Endodermal cell (in vitro differentiated cells): ENCODE results near the gene FFAR3. TPM values are rescaled to one million over a fixed set of nuclear protein-coding genes. Genes with fewer than 3 reads are reported as not detected.
A peak's percentile ranks its signal among the peaks of the same experiment; 100 is the strongest.

Experiments
- DNase-seq: peaks from one replicate; pipeline ENCODE4 v3.0.0-alpha.2; 2017
- H3K27ac ChIP-seq: 2 replicates; pipeline ENCODE4 v1.5.1; 2013; ENCODE audit warnings: mild to moderate bottlenecking, low read depth, low read length, moderate library complexity
- H3K27me3 ChIP-seq: 2 replicates; pipeline ENCODE4 v1.6.1; 2013; ENCODE audit warnings: mild to moderate bottlenecking, low read length, moderate library complexity; ENCODE audit not compliant: insufficient read depth, control insufficient read depth, poor library complexity, severe bottlenecking
- H3K36me3 ChIP-seq: 2 replicates; pipeline ENCODE4 v1.7.0; 2013; ENCODE audit warnings: mild to moderate bottlenecking, low read length, moderate library complexity; ENCODE audit not compliant: control insufficient read depth, insufficient read depth
- H3K4me1 ChIP-seq: one replicate; pipeline ENCODE4 v1.7.0; 2013; ENCODE audit warnings: low read length; ENCODE audit not compliant: control insufficient read depth, insufficient read depth
- H3K4me3 ChIP-seq: 2 replicates; pipeline ENCODE4 v1.5.1; 2013; ENCODE audit warnings: mild to moderate bottlenecking, low read length, moderate library complexity
- H3K9ac ChIP-seq: 2 replicates; pipeline ENCODE4 v1.6.1; 2013; ENCODE audit warnings: mild to moderate bottlenecking, low read length, moderate library complexity; ENCODE audit not compliant: poor library complexity, severe bottlenecking; ENCODE audit errors: extremely low read depth
- H3K9me3 ChIP-seq: 2 replicates; pipeline ENCODE4 v1.6.1; 2013; ENCODE audit warnings: mild to moderate bottlenecking, low read length, moderate library complexity; ENCODE audit not compliant: control insufficient read depth
- H3K27ac Mint-ChIP-seq: 2 replicates; pipeline ENCODE4 v1.8.0; 2020; ENCODE audit warnings: mixed read lengths
- H3K27me3 Mint-ChIP-seq: 2 replicates; pipeline ENCODE4 v1.8.0; 2021; ENCODE audit warnings: mild to moderate bottlenecking, mixed read lengths; ENCODE audit not compliant: insufficient read depth
- H3K36me3 Mint-ChIP-seq: 2 replicates; pipeline ENCODE4 v1.8.0; 2020; ENCODE audit warnings: low read depth, mixed read lengths
- H3K4me1 Mint-ChIP-seq: 2 replicates; pipeline ENCODE4 v1.8.0; 2020; ENCODE audit warnings: mixed read lengths
- H3K4me3 Mint-ChIP-seq: 2 replicates; pipeline ENCODE4 v1.8.0; 2020; ENCODE audit warnings: mild to moderate bottlenecking, moderate library complexity, mixed read lengths
- H3K9me3 Mint-ChIP-seq: 2 replicates; pipeline ENCODE4 v1.8.0; 2020; ENCODE audit warnings: mild to moderate bottlenecking, mixed read lengths
- WGBS, 2 experiments: methylation state at CpG; one replicate each; pipeline versions ENCODE4 v1.1.5 to v1.1.7; 2013; ENCODE audit warnings: missing lambda C conversion rate in 2 of 2, mixed read lengths in 1 of 2; ENCODE audit not compliant: insufficient coverage in 1 of 2, insufficient read length in 1 of 2; 5-methylcytosine and 5-hydroxymethylcytosine counted together
- total RNA-seq, 2 donors: library from RNA; stranded (reverse); fragmentation: NEBNext Ultra II Directional in 1 of 2; extraction: Animal tissue kit (Norgen Biotek cat#: 25700) in 1 of 2; gene quantifications; 2 replicates in 1 of 2; 3 replicates in 1 of 2; pipeline ENCODE4 v1.2.1, GENCODE V29; 2021
- TF ChIP-seq, protein P1 (sequence below): fragments of 200-600 bp; sonication (generic); conservative IDR thresholded peaks from 2 replicates; pipeline ENCODE4 v1.5.0; 2021; ENCODE audit warnings: antibody characterized with exemption, mild to moderate bottlenecking

The FFAR3 gene
- total RNA-seq, 2 donors from 2014 or later = not detected

DNA sequence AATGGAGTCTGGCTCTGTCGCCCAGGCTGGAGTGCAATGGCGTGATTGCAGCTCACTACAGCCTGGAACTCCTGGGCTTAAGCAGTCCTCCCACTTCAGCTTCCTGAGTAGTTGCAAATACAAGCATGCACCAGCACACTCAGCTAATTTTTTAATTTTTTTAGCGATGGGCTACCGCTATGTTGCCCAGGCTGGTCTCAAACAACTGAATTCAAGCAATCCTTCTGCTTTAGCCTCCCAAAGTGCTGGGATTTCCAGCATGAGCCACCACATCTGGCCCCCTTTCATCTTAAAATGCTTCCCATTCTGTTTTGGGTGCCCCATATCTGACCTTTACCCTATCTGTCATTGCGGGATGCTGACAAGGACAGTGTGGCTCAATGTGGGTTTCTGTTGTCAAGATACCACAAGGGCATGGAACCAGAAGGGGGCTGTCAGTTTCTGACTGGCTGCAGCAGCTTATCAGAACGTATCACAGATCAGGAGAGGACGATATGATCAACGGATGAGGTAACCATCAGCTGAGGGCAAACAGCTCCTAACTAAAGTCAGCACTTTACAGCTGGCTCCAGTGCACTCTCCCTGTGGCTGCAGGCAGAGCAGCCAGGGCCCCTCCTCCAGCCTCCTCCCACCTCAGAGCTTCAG is 45.0 kb downstream of the FFAR3 start:
- Histone ChIP-seq H3K9me3 (no peaks in the 10 kb centered on the region), H3K9ac (no peak overlapping the region), H3K4me1 (peaks cover 6% of the 10 kb centered on the region), H3K4me3 (no peak overlapping the region), H3K27ac (no peak overlapping the region), H3K36me3 (no peaks in the 10 kb centered on the region), H3K27me3 (no peaks in the 10 kb centered on the region)
- no peaks in the 10 kb centered on the region for H3K36me3 Mint-ChIP-seq
- no peak overlapping the region for H3K27ac Mint-ChIP-seq
- TF ChIP-seq, protein P1, sequence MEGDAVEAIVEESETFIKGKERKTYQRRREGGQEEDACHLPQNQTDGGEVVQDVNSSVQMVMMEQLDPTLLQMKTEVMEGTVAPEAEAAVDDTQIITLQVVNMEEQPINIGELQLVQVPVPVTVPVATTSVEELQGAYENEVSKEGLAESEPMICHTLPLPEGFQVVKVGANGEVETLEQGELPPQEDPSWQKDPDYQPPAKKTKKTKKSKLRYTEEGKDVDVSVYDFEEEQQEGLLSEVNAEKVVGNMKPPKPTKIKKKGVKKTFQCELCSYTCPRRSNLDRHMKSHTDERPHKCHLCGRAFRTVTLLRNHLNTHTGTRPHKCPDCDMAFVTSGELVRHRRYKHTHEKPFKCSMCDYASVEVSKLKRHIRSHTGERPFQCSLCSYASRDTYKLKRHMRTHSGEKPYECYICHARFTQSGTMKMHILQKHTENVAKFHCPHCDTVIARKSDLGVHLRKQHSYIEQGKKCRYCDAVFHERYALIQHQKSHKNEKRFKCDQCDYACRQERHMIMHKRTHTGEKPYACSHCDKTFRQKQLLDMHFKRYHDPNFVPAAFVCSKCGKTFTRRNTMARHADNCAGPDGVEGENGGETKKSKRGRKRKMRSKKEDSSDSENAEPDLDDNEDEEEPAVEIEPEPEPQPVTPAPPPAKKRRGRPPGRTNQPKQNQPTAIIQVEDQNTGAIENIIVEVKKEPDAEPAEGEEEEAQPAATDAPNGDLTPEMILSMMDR = no peak
- H3K27me3 Mint-ChIP-seq = peaks cover 6% of the 10 kb centered on the region
- DNase-seq = no peak
- no peak overlapping the region for H3K4me3 Mint-ChIP-seq
- WGBS, 2 experiments = 89 to 92% methylated on average over 7 to 8 of the region's 8 CpGs
- no peaks in the 10 kb centered on the region for H3K9me3 Mint-ChIP-seq
- no peaks in the 10 kb centered on the region for H3K4me1 Mint-ChIP-seq

- H3K9me3 ChIP-seq = no peaks in the 10 kb centered on the region
- TF ChIP-seq, protein P1 = no peak
- Mint-ChIP-seq H3K4me3 (no peak overlapping the region), H3K27me3 (peaks cover 8% of the 10 kb centered on the region), H3K27ac (peak overlapping the region; percentile 1), H3K4me1 (no peaks in the 10 kb centered on the region), H3K36me3 (no peaks in the 10 kb centered on the region), H3K9me3 (no peaks in the 10 kb centered on the region)
- 88 to 98% methylated on average over 4 to 11 of the region's 11 CpGs for WGBS, 2 experiments
- H3K4me1 ChIP-seq = peaks cover 6% of the 10 kb centered on the region
- H3K9ac ChIP-seq = no peak overlapping the region
- no peaks in the 10 kb centered on the region for H3K36me3 ChIP-seq
- no peak overlapping the region for H3K4me3 ChIP-seq
- H3K27ac ChIP-seq = no peak overlapping the region
- DNase-seq = peak; percentile 67
- H3K27me3 ChIP-seq = no peaks in the 10 kb centered on the region
Measured at GRCh38 chr19:35404879-35405622, 46.8 kb downstream of the FFAR3 start.

- Histone ChIP-seq H3K27me3 (no peaks in the 10 kb centered on the region), H3K27ac (no peak overlapping the region), H3K4me1 (peaks cover 6% of the 10 kb centered on the region), H3K4me3 (no peak overlapping the region), H3K9ac (no peak overlapping the region), H3K36me3 (no peaks in the 10 kb centered on the region), H3K9me3 (no peaks in the 10 kb centered on the region)
- TF ChIP-seq, protein P1 = no peak
- no peaks in the 10 kb centered on the region for H3K9me3 Mint-ChIP-seq
- H3K4me3 Mint-ChIP-seq = no peak overlapping the region
- H3K27ac Mint-ChIP-seq = no peak overlapping the region
- peaks cover 10% of the 10 kb centered on the region for H3K27me3 Mint-ChIP-seq
- no peak for DNase-seq
- H3K4me1 Mint-ChIP-seq = no peaks in the 10 kb centered on the region
- no peaks in the 10 kb centered on the region for H3K36me3 Mint-ChIP-seq
- 92 to 94% methylated on average over 4 to 6 of the region's 6 CpGs for WGBS, 2 experiments
Measured at GRCh38 chr19:35407619-35408018, 49.4 kb downstream of the FFAR3 start.
